Esophagus (tissue), 2 donors: ENCODE results near the gene TACC3. TPM values are rescaled to one million over a fixed set of nuclear protein-coding genes. Genes with fewer than 3 reads are reported as not detected.

Experiments used
- H3K27ac ChIP-seq, 2 donors: one replicate each; pipeline ENCODE4 v1.5.1; 2013; ENCODE audit warnings: low read depth in 2 of 2, mild to moderate bottlenecking in 2 of 2, inconsistent platforms in 1 of 2, low read length in 1 of 2, moderate library complexity in 1 of 2
- H3K27me3 ChIP-seq, 2 donors: one replicate each; pipeline ENCODE4 v1.6.1; 2013; ENCODE audit warnings: low read length in 2 of 2, control low read depth in 1 of 2, mild to moderate bottlenecking in 1 of 2; ENCODE audit not compliant: insufficient read depth in 2 of 2, control insufficient read depth in 1 of 2
- H3K36me3 ChIP-seq, 2 donors: one replicate each; pipeline ENCODE4 v1.6.1; 2013; ENCODE audit warnings: low read length in 1 of 2; ENCODE audit not compliant: control insufficient read depth in 2 of 2, insufficient read depth in 2 of 2
- H3K4me1 ChIP-seq, 2 donors: one replicate each; pipeline ENCODE4 v1.6.1; 2013; ENCODE audit warnings: low read length in 1 of 2; ENCODE audit not compliant: control insufficient read depth in 2 of 2, insufficient read depth in 2 of 2
- H3K4me3 ChIP-seq, 2 donors: one replicate each; pipeline ENCODE4 v1.5.1; 2013; ENCODE audit warnings: low read length in 2 of 2, mild to moderate bottlenecking in 2 of 2, low read depth in 1 of 2, moderate library complexity in 1 of 2
- H3K9me3 ChIP-seq, 2 donors: one replicate each; pipeline ENCODE4 v1.6.1; 2013; ENCODE audit warnings: mild to moderate bottlenecking in 2 of 2, low read depth in 1 of 2, low read length in 1 of 2, moderate library complexity in 1 of 2; ENCODE audit not compliant: control insufficient read depth in 2 of 2, insufficient read depth in 1 of 2
- WGBS, 2 donors: extraction: QIAGEN DNeasy Blood & Tissue Kit; methylation state at CpG; one replicate each; pipeline ENCODE4 v1.1.7; 2013; 5-methylcytosine and 5-hydroxymethylcytosine counted together
- polyA plus RNA-seq, 2 donors: library from polyadenylated mRNA; stranded (reverse); fragments of 200-250 nt; gene quantifications; one replicate each; pipeline ENCODE4 v1.2.3, GENCODE V29; 2013
- donor health status: healthy with polysubstance abuse.
- donor health status: Bipolar disorder and iron deficiency.

Gene TACC3
- polyA plus RNA-seq, 2 donors: 22.5 to 25.7 TPM

DNA sequence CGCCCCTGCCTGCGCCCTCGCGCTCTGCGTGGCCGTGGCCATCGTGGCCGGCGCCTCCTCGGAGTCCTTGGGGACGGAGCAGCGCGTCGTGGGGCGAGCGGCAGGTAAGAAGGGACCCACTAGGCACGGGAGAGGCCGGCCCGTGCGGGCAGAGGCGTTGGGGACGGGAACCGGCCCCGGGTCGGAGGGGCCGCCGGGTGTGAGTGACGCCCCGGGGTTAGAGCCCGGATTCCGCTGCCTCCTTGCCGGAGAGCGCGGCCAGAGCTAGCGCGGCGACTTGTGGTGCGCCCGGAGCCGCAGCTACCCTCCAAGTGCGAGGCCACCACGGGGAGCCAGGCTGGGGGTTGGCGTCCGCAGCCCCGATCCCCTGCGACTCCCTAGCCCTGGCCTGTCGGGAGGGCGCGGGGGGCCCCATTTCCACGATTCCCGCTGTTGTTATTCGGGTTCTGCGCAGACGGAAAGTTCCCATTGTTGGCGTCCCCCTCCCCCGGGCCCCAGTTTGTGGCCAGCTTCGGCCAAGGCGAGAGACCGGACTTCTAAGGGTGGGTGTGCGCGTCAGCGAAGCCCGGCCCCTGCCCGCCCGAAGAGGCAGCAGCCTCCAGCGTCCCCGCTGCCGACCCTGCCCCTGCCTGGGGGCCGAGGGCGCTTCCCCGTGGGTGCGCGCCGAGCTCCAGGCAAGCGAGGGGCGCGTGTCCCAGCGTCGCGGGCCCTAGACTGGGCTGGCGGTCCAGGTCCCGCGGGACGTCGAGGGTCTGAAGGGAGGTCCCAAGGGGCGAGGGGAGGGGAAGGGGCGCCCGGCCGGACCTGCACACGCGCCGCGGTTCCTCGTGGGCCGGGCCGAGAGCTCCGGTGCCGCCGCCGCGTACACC is 72.9 kb downstream of the TACC3 start:
- Histone ChIP-seq H3K4me1 (peaks cover 9 to 29% of the 10 kb centered on the region in 2 donors), H3K9me3 (no peaks in the 10 kb centered on the region), H3K27me3 (peaks cover 0 to 2% of the 10 kb centered on the region in 2 donors), H3K27ac (peak overlapping the region; percentile 41 to 80), H3K4me3 (peak overlapping the region; percentile 76 to 87), H3K36me3 (peaks cover 0 to 19% of the 10 kb centered on the region in 2 donors)
- WGBS, 2 donors: 0 to 1% methylated on average over 80 to 101 of the region's 101 CpGs

Other genes with a start within 250 kb of the TACC3 start
- gene FAM53A, start 37.2 kb upstream of the TACC3 start, polyA plus RNA-seq: 1 to 10 TPM; 1.2 to 1.3 TPM
- gene SLBP, start 9.2 kb upstream of the TACC3 start, polyA plus RNA-seq: 10 to 100 TPM; 24.9 to 38.5 TPM
- gene TMEM129, start 198 bp upstream of the TACC3 start, polyA plus RNA-seq: 10 to 100 TPM; 21.8 to 25.6 TPM
- 100 to 1,000 TPM in 1 of 2 donors, 10 to 100 TPM in 1; 97.6 to 121 TPM for gene FGFR3, start 71.8 kb downstream of the TACC3 start, polyA plus RNA-seq
- 10 to 100 TPM; 25.7 to 30.7 TPM for gene LETM1, start 134.6 kb downstream of the TACC3 start, polyA plus RNA-seq
- gene NSD2, start 149.9 kb downstream of the TACC3 start, polyA plus RNA-seq: 10 to 100 TPM; 11.9 to 14.1 TPM